Mesendoderm (in vitro differentiated cells): ENCODE results near the gene PSMB10.

Experiments used
- DNase-seq: peaks from one replicate; pipeline ENCODE4 v3.0.0; 2013
- H2AK5ac ChIP-seq: 2 replicates; pipeline ENCODE4 v1.6.1; 2013; ENCODE audit warnings: low read length, inconsistent platforms
- H2BK120ac ChIP-seq: 2 replicates; pipeline ENCODE4 v1.6.1; 2013; ENCODE audit warnings: low read depth, mild to moderate bottlenecking, low read length, moderate library complexity, mixed read lengths
- H2BK15ac ChIP-seq: replicated peaks from 2 replicates; pipeline ENCODE4 v1.6.1; 2013; ENCODE audit warnings: low read depth, mild to moderate bottlenecking, moderate library complexity
- H2BK5ac ChIP-seq: 2 replicates; pipeline ENCODE4 v1.6.1; 2013; ENCODE audit warnings: low read length, inconsistent platforms
- H3K18ac ChIP-seq: 2 replicates; pipeline ENCODE4 v1.6.1; 2013; ENCODE audit warnings: mild to moderate bottlenecking, low read length, mixed read lengths
- H3K23ac ChIP-seq: one replicate; pipeline ENCODE4 v1.6.1; 2013; ENCODE audit warnings: low read length
- H3K27ac ChIP-seq: 2 replicates; pipeline ENCODE4 v1.5.1; 2013; ENCODE audit warnings: low read depth, mild to moderate bottlenecking, inconsistent platforms, low read length, moderate library complexity
- H3K27me3 ChIP-seq: 2 replicates; pipeline ENCODE4 v1.6.1; 2013; ENCODE audit warnings: low read length, control low read depth, mild to moderate bottlenecking, inconsistent platforms; ENCODE audit not compliant: insufficient read depth, poor library complexity
- H3K36me3 ChIP-seq: 2 replicates; pipeline ENCODE4 v1.6.1; 2013; ENCODE audit warnings: low read length, inconsistent platforms; ENCODE audit not compliant: control insufficient read depth, insufficient read depth
- H3K4ac ChIP-seq: one replicate; pipeline ENCODE4 v1.6.1; 2013; ENCODE audit warnings: low read depth, mild to moderate bottlenecking, low read length, moderate library complexity
- H3K4me1 ChIP-seq: 2 replicates; pipeline ENCODE4 v1.6.1; 2013; ENCODE audit warnings: low read depth, low read length, inconsistent platforms; ENCODE audit not compliant: control insufficient read depth
- H3K4me2 ChIP-seq: 2 replicates; pipeline ENCODE4 v1.6.1; 2013; ENCODE audit warnings: low read length
- H3K4me3 ChIP-seq: 2 replicates; pipeline ENCODE4 v1.5.1; 2013; ENCODE audit warnings: mild to moderate bottlenecking, low read length
- H3K56ac ChIP-seq: one replicate; pipeline ENCODE4 v1.6.1; 2013; ENCODE audit warnings: low read length
- H3K79me1 ChIP-seq: 2 replicates; pipeline ENCODE4 v1.6.1; 2013; ENCODE audit warnings: low read length, inconsistent platforms
- H3K79me2 ChIP-seq: 2 replicates; pipeline ENCODE4 v1.6.1; 2013; ENCODE audit warnings: mild to moderate bottlenecking, low read length; ENCODE audit not compliant: control insufficient read depth, insufficient read depth
- H3K9ac ChIP-seq: 2 replicates; pipeline ENCODE4 v1.6.1; 2013; ENCODE audit warnings: low read length, inconsistent platforms
- H4K5ac ChIP-seq: one replicate; pipeline ENCODE4 v1.6.1; 2013; ENCODE audit warnings: low read length
- H4K8ac ChIP-seq: one replicate; pipeline ENCODE4 v1.6.1; 2013; ENCODE audit warnings: low read depth, mild to moderate bottlenecking, control low read depth, low read length, moderate library complexity
- WGBS: extraction: QIAGEN DNeasy Blood & Tissue Kit; methylation state at CpG from one replicate; pipeline ENCODE4 v1.1.7; 2013; ENCODE audit warnings: low lambda C conversion rate, missing lambda C conversion rate; ENCODE audit not compliant: insufficient coverage; ENCODE audit errors: extremely low coverage; 5-methylcytosine and 5-hydroxymethylcytosine counted together

Gene PSMB10

DNA sequence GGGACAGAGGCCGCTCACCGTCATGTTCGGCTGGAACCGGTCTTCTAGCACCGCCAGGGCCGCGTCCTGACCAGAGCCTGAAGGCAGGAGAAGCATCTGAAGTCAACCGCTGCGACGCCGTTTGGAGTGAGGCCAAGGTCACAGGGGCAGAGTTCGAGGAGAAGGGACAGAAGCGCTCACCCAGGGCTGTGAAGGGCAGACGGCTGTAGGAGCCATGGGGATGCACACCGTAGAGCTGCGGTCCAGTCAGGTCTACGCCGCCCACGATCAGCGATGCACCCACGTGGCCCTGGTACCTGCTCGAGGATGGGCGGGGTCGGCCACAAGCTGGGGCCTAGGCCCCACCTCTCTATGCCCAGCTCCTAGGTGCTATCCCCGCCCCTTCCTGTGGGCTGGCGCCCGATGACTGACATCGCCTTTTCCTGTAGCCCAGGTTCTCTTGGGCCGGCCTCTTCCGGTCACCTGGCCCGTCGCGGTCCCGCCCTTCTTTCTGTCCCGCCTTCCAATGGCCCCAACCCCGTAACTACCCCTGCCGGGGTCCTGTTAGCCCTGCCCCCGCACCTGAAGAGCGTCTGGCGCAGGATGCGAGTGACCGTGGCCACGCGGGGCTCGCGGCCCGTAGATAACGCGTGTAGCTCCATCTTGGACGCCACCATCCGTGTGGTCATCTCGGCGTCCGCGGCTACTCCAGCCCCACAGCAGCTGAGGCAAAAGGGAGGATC is 1.1 kb downstream of the PSMB10 start:
- H4K5ac ChIP-seq: no peak overlapping the region
- H3K79me2 ChIP-seq: no peaks in the 10 kb centered on the region
- WGBS: no CpG with 5 or more reads among the region's 55 CpGs

DNA sequence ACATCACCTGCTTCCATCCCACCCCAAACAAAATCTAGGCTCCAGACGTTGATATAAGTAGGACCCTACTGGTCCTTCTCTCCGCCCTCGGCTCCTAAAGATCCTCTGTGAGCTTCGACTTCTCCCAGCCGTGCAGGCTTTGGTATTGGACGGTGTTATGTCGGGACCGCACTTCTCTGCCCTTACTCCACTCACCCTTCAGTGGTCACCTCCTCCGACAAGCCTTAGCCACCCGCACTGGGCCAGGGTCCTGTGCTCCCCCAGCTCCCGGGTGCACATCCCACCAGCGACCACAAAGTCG is 1.6 kb downstream of the PSMB10 start:
- Histone ChIP-seq H3K27ac (no peak overlapping the region), H2BK15ac (no peak overlapping the region), H3K79me1 (peaks cover 6% of the 10 kb centered on the region), H4K8ac (no peak overlapping the region), H2BK120ac (no peak overlapping the region), H3K27me3 (no peaks in the 10 kb centered on the region), H2BK5ac (no peak overlapping the region), H3K36me3 (no peaks in the 10 kb centered on the region), H3K18ac (no peak overlapping the region), H3K4me2 (peak overlapping the region; percentile 45), H3K56ac (peak overlapping the region; percentile 82), H3K4me1 (peaks cover 12% of the 10 kb centered on the region), H3K4me3 (peak overlapping the region; percentile 19), H3K9ac (peak overlapping the region; percentile 86), H3K23ac (peak overlapping the region; percentile 87), H3K79me2 (no peaks in the 10 kb centered on the region), H2AK5ac (peak overlapping the region; percentile 15), H4K5ac (no peak overlapping the region), H3K4ac (no peak overlapping the region)
- WGBS: no CpG with 5 or more reads among the region's 13 CpGs
- DNase-seq: no peak

More for the DNA sequence above, 1.1 kb downstream of the PSMB10 start:
- Histone ChIP-seq H3K27ac (peak overlapping the region; percentile 24), H3K36me3 (no peaks in the 10 kb centered on the region), H3K9ac (peak overlapping the region; percentile 98), H4K8ac (no peak overlapping the region), H3K79me1 (peaks cover 6% of the 10 kb centered on the region), H3K18ac (peak overlapping the region; percentile 34), H2BK120ac (no peak overlapping the region), H3K23ac (peak overlapping the region; percentile 87), H3K4ac (peak overlapping the region; percentile 3), H3K56ac (peak overlapping the region; percentile 100), H2BK15ac (no peak overlapping the region), H2AK5ac (peak overlapping the region; percentile 15), H3K27me3 (no peaks in the 10 kb centered on the region), H3K4me3 (peak overlapping the region; percentile 92), H3K4me1 (peaks cover 12% of the 10 kb centered on the region), H2BK5ac (peak overlapping the region; percentile 65), H3K4me2 (peak overlapping the region; percentile 73)
- DNase-seq: peak; percentile 99

DNA sequence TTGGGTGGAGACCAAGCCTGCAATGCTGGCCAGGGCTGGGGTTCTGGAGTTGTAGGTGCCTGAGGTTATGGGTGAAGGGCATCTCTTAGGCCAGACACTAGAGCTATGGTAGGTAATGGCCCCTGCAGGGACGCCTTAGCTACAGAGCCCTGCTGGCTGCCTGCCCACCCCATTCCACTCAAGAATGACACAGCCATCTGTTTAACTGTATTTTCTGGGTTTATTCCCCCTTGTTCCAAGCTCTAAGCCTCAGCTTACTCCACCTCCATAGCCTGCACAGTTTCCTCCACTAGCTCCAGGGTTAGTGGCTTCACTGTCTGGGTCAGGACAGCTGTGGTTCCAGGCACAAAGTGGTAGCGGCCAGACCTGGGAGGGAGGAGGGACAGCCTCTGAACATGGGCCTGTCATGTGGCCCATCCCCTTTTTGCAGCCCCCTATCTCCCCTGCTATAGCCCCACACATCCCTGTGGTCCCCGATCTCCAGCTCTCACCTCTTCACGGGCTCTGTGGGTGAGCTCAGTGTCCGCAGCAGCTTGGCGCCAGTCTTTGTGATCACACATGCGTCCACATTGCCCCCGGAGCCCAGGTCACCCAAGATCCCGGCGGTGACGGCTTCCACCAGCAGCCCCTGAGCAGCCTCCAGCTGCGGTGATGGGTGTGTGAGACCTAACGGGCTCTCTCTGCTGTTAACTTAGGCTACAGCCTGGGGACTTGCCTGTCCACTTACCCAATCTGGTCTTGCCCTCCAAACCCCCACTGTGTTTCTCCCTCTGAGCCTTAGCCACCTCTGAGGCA is 2.1 kb downstream of the PSMB10 start:
- H2BK5ac ChIP-seq: no peak overlapping the region
- peak overlapping the region; percentile 19 for H3K4me3 ChIP-seq
- H3K4me1 ChIP-seq: peaks cover 12% of the 10 kb centered on the region
- H2BK120ac ChIP-seq: no peak overlapping the region
- WGBS: no CpG with 5 or more reads among the region's 13 CpGs
- H3K27ac ChIP-seq: no peak overlapping the region
- H3K23ac ChIP-seq: peak overlapping the region; percentile 87
- H3K56ac ChIP-seq: peak overlapping the region; percentile 82
- no peak overlapping the region for H4K5ac ChIP-seq
- peak overlapping the region; percentile 45 for H3K4me2 ChIP-seq
- H3K79me2 ChIP-seq: no peaks in the 10 kb centered on the region
- H2BK15ac ChIP-seq: no peak overlapping the region
- no peak overlapping the region for H3K4ac ChIP-seq
- peak overlapping the region; percentile 86 for H3K9ac ChIP-seq
- H3K36me3 ChIP-seq: no peaks in the 10 kb centered on the region
- no peak overlapping the region for H4K8ac ChIP-seq
- peaks cover 6% of the 10 kb centered on the region for H3K79me1 ChIP-seq
- H3K27me3 ChIP-seq: no peaks in the 10 kb centered on the region
- H3K18ac ChIP-seq: no peak overlapping the region
- no peak overlapping the region for H2AK5ac ChIP-seq
- no peak for DNase-seq

DNA sequence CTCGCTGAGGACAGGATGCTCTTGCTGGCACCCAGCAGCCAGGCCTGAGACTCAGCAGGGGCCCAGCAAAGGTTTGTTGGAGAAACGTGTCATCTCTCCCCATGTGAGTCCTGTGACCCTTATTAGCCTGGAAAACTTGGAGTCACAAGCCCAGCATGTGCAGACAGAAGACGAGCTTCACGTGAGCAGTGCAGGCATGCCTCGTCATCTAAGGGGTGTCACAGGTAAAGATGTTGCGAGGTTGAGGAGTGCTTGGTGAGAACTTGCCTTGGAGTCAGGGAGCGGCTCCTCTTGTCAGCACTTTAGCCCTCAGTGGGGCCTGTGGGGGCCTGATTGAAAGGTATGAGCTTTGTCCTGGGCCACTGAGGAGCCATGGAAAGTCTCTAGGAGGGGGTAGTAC is 2.8 kb downstream of the PSMB10 start:
- Histone ChIP-seq H3K4ac (no peak overlapping the region), H2AK5ac (no peak overlapping the region), H3K27ac (no peak overlapping the region), H3K4me1 (peaks cover 12% of the 10 kb centered on the region), H2BK5ac (no peak overlapping the region), H3K56ac (no peak overlapping the region), H3K27me3 (no peaks in the 10 kb centered on the region), H3K4me3 (no peak overlapping the region), H3K4me2 (no peak overlapping the region), H4K8ac (no peak overlapping the region), H3K79me1 (peaks cover 6% of the 10 kb centered on the region), H3K9ac (no peak overlapping the region), H3K18ac (no peak overlapping the region), H2BK15ac (no peak overlapping the region), H2BK120ac (no peak overlapping the region), H3K36me3 (no peaks in the 10 kb centered on the region), H3K23ac (no peak overlapping the region), H3K79me2 (no peaks in the 10 kb centered on the region), H4K5ac (no peak overlapping the region)
- whole genome bisulfite sequencing: no CpG with 5 or more reads among the region's 7 CpGs
- no peak for DNase-seq

DNA sequence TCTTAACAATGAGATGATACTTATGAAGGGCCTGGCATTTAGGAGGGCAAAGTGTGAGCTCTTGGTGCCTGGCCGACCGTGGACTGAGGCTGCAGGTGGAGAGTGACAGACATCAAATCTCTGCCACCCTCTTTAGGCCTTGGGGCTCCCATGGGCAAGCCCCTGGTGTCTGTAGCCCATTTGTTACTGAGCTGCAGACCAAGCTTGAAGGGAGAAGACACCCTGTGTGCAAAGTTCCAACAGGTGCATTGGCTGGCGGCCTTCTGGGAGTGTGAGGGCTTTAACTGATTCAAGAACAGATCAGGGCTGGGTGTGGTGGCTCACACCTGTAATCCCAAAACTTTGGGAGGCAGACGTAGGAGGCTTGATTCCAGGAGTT is 4.2 kb downstream of the PSMB10 start:
- Histone ChIP-seq H2BK5ac (no peak overlapping the region), H2BK15ac (no peak overlapping the region), H3K4ac (no peak overlapping the region), H2AK5ac (no peak overlapping the region), H3K18ac (no peak overlapping the region), H3K4me2 (no peak overlapping the region), H3K27me3 (no peaks in the 10 kb centered on the region), H3K4me1 (peaks cover 12% of the 10 kb centered on the region), H3K36me3 (peaks cover 2% of the 10 kb centered on the region), H3K79me1 (peaks cover 6% of the 10 kb centered on the region), H3K4me3 (no peak overlapping the region), H3K9ac (no peak overlapping the region), H2BK120ac (no peak overlapping the region), H4K5ac (no peak overlapping the region), H4K8ac (no peak overlapping the region), H3K56ac (no peak overlapping the region), H3K23ac (no peak overlapping the region), H3K27ac (no peak overlapping the region), H3K79me2 (no peaks in the 10 kb centered on the region)
- WGBS: no CpG with 5 or more reads among the region's 4 CpGs
- no peak for DNase-seq
